Lung (tissue), 12 donors: Measurements from ENCODE around the gene NTRK3. TPM values are rescaled to one million over a fixed set of nuclear protein-coding genes. Genes with fewer than 3 reads are reported as not detected.

Source experiments
- ATAC-seq: fragments of 200-7000 bp; cut with Tn5 transposase; one replicate; pipeline ENCODE4 v1.9.1; 2020; ENCODE audit warnings: moderate number of reproducible peaks; ENCODE audit not compliant: insufficient read depth, low FRiP score
- DNase-seq, 3 donors: peaks; one replicate each; pipeline ENCODE4 v3.0.0-alpha.2; 2013 to 2017
- H3K27ac ChIP-seq, 2 donors: one replicate each; pipeline ENCODE4 v1.5.1; 2013; ENCODE audit warnings: mild to moderate bottlenecking in 2 of 2, moderate library complexity in 2 of 2, control low read depth in 1 of 2, inconsistent platforms in 1 of 2, low read depth in 1 of 2, low read length in 1 of 2
- H3K27me3 ChIP-seq, 3 donors: one replicate each; pipeline ENCODE4 v1.5.1; 2013; ENCODE audit warnings: low read length in 2 of 3; ENCODE audit not compliant: control insufficient read depth in 3 of 3, insufficient read depth in 3 of 3
- H3K36me3 ChIP-seq, 4 donors: one replicate each; pipeline ENCODE4 v1.5.1; 2013; ENCODE audit warnings: low read length in 4 of 4, mild to moderate bottlenecking in 1 of 4, moderate library complexity in 1 of 4; ENCODE audit not compliant: control insufficient read depth in 4 of 4, insufficient read depth in 4 of 4
- H3K4me1 ChIP-seq, 5 donors: one replicate each; pipeline ENCODE4 v1.5.1; 2013; ENCODE audit warnings: low read length in 5 of 5, mild to moderate bottlenecking in 2 of 5, moderate library complexity in 1 of 5; ENCODE audit not compliant: control insufficient read depth in 5 of 5, insufficient read depth in 5 of 5
- H3K4me3 ChIP-seq: one replicate; pipeline ENCODE4 v1.5.1; 2013; ENCODE audit warnings: mild to moderate bottlenecking, control low read depth, moderate library complexity
- H3K9ac ChIP-seq, 2 donors: one replicate each; pipeline ENCODE4 v1.5.1; 2013; ENCODE audit warnings: low read length in 2 of 2, control low read depth in 1 of 2; ENCODE audit not compliant: insufficient read depth in 1 of 2
- H3K9me3 ChIP-seq, 4 donors: one replicate each; pipeline ENCODE4 v1.5.1; 2013; ENCODE audit warnings: low read length in 3 of 4, mild to moderate bottlenecking in 1 of 4, moderate library complexity in 1 of 4; ENCODE audit not compliant: control insufficient read depth in 4 of 4, insufficient read depth in 3 of 4
- CTCF ChIP-seq: IDR thresholded peaks from 2 replicates; pipeline ENCODE4 v1.5.1; 2012; ENCODE audit warnings: mild to moderate bottlenecking; ENCODE audit errors: control extremely low read depth, extremely low read depth
- WGBS, 2 donors: extraction: QIAGEN DNeasy Blood & Tissue Kit; methylation state at CpG; one replicate each; pipeline ENCODE4 v1.1.7; 2013; 5-methylcytosine and 5-hydroxymethylcytosine counted together
- polyA plus RNA-seq, 2 donors: library from polyadenylated mRNA; stranded (reverse); fragments of 200-250 nt; gene quantifications; one replicate each; pipeline ENCODE4 v1.2.1, GENCODE V29; 2013
- total RNA-seq, 2 donors: library from RNA; depleted of rRNA in 1 of 2; stranded (reverse); fragments of >200 nt in 1 of 2; gene quantifications; one replicate each; pipeline ENCODE4 v1.2.1, GENCODE V29; 2014 to 2021
- donor health status: control.
- donor health status: control.
- donor health status: Bipolar disorder and iron deficiency.
- donor health status: healthy.
- donor health status: DM: yes; HTN: yes; CAD: no.

The NTRK3 gene
- total and polyA plus RNA-seq, 4 donors = 0.44 to 11.0 (median 4.2) TPM

- H3K27ac ChIP-seq = no peak overlapping the region
- peaks cover 0 to 3% (median 0%) of the 10 kb centered on the region in 3 donors for H3K27me3 ChIP-seq
- H3K4me3 ChIP-seq = no peak overlapping the region
- no peaks in the 10 kb centered on the region for H3K4me1 ChIP-seq
- TF ChIP-seq CTCF = no peak
- H3K36me3 ChIP-seq = no peaks in the 10 kb centered on the region
- DNase-seq (no peak), ATAC-seq (no peak)
- no peak overlapping the region for H3K9ac ChIP-seq
- 76 to 80% methylated on average over 9 of the region's 9 CpGs for WGBS, 2 donors
- H3K9me3 ChIP-seq = peaks cover 0 to 2% (median 0%) of the 10 kb centered on the region in 4 donors
Measured at GRCh38 chr15:88057836-88058235, 198.7 kb downstream of the NTRK3 start.

GRCh38 chr15:88049506-88049905 lies 207.0 kb downstream of the NTRK3 start:
- Histone ChIP-seq H3K4me1 (no peaks in the 10 kb centered on the region), H3K9ac (no peak overlapping the region), H3K27ac (no peak overlapping the region), H3K4me3 (no peak overlapping the region), H3K9me3 (peaks cover 0 to 2% (median 0%) of the 10 kb centered on the region in 4 donors), H3K36me3 (no peaks in the 10 kb centered on the region), H3K27me3 (peaks cover 0 to 2% (median 0%) of the 10 kb centered on the region in 3 donors)
- DNase-seq (no peak), ATAC-seq (no peak)
- TF ChIP-seq CTCF = no peak
- WGBS, 2 donors = 65 to 83% methylated on average over 1 of the region's 1 CpG

GRCh38 chr15:88048755-88049154 lies 207.8 kb downstream of the NTRK3 start:
- 67 to 73% methylated on average over 3 of the region's 3 CpGs for WGBS, 2 donors
- no peak for TF ChIP-seq CTCF
- DNase-seq (no peak), ATAC-seq (no peak)
- Histone ChIP-seq H3K27me3 (peaks cover 0 to 2% (median 0%) of the 10 kb centered on the region in 3 donors), H3K9me3 (peaks cover 0 to 2% (median 0%) of the 10 kb centered on the region in 4 donors), H3K36me3 (no peaks in the 10 kb centered on the region), H3K4me3 (no peak overlapping the region), H3K9ac (no peak overlapping the region), H3K4me1 (no peaks in the 10 kb centered on the region), H3K27ac (no peak overlapping the region)

DNA sequence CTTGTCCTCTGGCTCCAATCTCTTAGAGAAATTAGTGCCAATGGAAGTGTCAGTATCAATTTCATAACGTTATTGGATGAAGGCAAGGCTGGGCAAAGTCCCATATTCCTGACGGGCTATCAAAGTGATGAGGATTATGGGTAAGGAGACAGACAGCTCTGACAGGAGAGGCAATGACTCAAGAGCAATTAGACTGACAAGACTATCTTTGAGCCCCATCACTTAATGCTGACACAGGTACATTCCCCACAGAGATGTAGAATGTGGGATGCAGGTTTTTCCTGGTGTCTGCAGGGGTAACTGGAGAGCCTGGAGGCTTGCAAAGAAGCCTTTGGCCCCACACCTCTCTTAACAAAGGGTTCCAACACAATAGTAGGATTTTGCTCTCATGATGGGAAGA lies 208.3 kb downstream of the NTRK3 start:
- Histone ChIP-seq H3K27me3 (peaks cover 0 to 2% (median 0%) of the 10 kb centered on the region in 3 donors), H3K4me1 (no peaks in the 10 kb centered on the region), H3K9ac (no peak overlapping the region), H3K36me3 (no peaks in the 10 kb centered on the region), H3K9me3 (peaks cover 0 to 2% (median 0%) of the 10 kb centered on the region in 4 donors), H3K4me3 (no peak overlapping the region), H3K27ac (no peak overlapping the region)
- DNase-seq (no peak), ATAC-seq (no peak)
- TF ChIP-seq CTCF = no peak
- 72 to 78% methylated on average over 2 of the region's 2 CpGs for WGBS, 2 donors
